BE2C (cell line): Measurements from ENCODE around the gene MTFMT.
A peak's percentile ranks its signal among the peaks of the same experiment; 100 is the strongest.
"Not testable (repeated sequence)": the region's sequence is repeated elsewhere in the genome, so short reads cannot be mapped to it uniquely, and the experiment has no call there.

Experiments used
- DNase-seq: peaks from one replicate; pipeline ENCODE4 v3.0.0-alpha.2; 2020
- H3K27me3 ChIP-seq: fragments of 250-450 bp; sonication (Bioruptor Pico); 2 replicates; pipeline ENCODE4 v1.5.1; 2020; ENCODE audit warnings: mild to moderate bottlenecking
- H3K36me3 ChIP-seq: fragments of 250-450 bp; sonication (Bioruptor Pico); 2 replicates; pipeline ENCODE4 v1.5.1; 2020; ENCODE audit warnings: mild to moderate bottlenecking
- H3K4me1 ChIP-seq: fragments of 250-450 bp; sonication (Bioruptor Pico); 2 replicates; pipeline ENCODE4 v1.5.1; 2020
- H3K4me3 ChIP-seq: 2 replicates; pipeline ENCODE4 v1.5.1; 2011; ENCODE audit warnings: low read depth, low read length
- H3K9me3 ChIP-seq: fragments of 250-450 bp; sonication (Bioruptor Pico); 2 replicates; pipeline ENCODE4 v1.5.1; 2020
- CTCF ChIP-seq: IDR thresholded peaks from 2 replicates; pipeline ENCODE4 v1.5.1; 2012; ENCODE audit warnings: mild to moderate bottlenecking, low read depth, low read length

Gene MTFMT

DNA sequence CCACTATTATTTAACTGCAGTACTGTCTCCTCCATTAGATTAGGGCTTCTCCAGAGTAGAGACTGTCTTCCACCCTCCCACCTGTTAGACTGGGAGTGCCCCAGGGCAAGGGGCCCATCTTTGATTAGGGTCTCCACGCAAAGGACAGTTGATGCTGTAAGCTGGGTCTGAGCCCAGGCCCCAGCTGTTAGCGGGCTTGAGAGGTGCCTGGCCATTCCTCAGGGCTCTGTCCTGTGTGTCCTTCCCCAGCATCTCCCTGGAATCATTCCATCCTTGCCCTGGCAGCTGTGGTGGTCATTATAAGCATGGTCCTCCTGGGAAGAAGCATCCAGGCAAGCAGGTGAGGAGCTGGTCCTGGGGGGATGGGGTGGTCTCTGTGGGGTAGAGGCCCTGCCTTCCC, 21.8 kb upstream of the MTFMT start:
- H3K36me3 ChIP-seq = no peaks in the 10 kb centered on the region
- H3K9me3 ChIP-seq = no peaks in the 10 kb centered on the region
- TF ChIP-seq CTCF = no peak
- no peak for DNase-seq
- no peak overlapping the region for H3K4me3 ChIP-seq
- no peaks in the 10 kb centered on the region for H3K27me3 ChIP-seq
- H3K4me1 ChIP-seq = peaks cover 11% of the 10 kb centered on the region

- H3K36me3 ChIP-seq = no peaks in the 10 kb centered on the region
- no peak overlapping the region for H3K4me3 ChIP-seq
- H3K4me1 ChIP-seq = peaks cover 15% of the 10 kb centered on the region
- no peaks in the 10 kb centered on the region for H3K27me3 ChIP-seq
- no peak for DNase-seq
- no peak for TF ChIP-seq CTCF
- H3K9me3 ChIP-seq = no peaks in the 10 kb centered on the region
These were observed 20.8 kb upstream of the MTFMT start for GRCh38 chr15:65050270-65050669.

- no peaks in the 10 kb centered on the region for H3K36me3 ChIP-seq
- peaks cover 13% of the 10 kb centered on the region for H3K4me1 ChIP-seq
- peak overlapping the region; percentile 50 for H3K4me3 ChIP-seq
- no peak for TF ChIP-seq CTCF
- H3K9me3 ChIP-seq = no peaks in the 10 kb centered on the region
- DNase-seq = peak; percentile 99
- H3K27me3 ChIP-seq = no peaks in the 10 kb centered on the region
These were observed 20.0 kb upstream of the MTFMT start for GRCh38 chr15:65049418-65049840.

- Histone ChIP-seq H3K4me3 (no peak overlapping the region), H3K27me3 (no peaks in the 10 kb centered on the region), H3K36me3 (no peaks in the 10 kb centered on the region), H3K9me3 (no peaks in the 10 kb centered on the region), H3K4me1 (peaks cover 11% of the 10 kb centered on the region)
- no peak for TF ChIP-seq CTCF
- DNase-seq = no peak
These were observed 18.8 kb upstream of the MTFMT start for GRCh38 chr15:65048241-65048640.

DNA sequence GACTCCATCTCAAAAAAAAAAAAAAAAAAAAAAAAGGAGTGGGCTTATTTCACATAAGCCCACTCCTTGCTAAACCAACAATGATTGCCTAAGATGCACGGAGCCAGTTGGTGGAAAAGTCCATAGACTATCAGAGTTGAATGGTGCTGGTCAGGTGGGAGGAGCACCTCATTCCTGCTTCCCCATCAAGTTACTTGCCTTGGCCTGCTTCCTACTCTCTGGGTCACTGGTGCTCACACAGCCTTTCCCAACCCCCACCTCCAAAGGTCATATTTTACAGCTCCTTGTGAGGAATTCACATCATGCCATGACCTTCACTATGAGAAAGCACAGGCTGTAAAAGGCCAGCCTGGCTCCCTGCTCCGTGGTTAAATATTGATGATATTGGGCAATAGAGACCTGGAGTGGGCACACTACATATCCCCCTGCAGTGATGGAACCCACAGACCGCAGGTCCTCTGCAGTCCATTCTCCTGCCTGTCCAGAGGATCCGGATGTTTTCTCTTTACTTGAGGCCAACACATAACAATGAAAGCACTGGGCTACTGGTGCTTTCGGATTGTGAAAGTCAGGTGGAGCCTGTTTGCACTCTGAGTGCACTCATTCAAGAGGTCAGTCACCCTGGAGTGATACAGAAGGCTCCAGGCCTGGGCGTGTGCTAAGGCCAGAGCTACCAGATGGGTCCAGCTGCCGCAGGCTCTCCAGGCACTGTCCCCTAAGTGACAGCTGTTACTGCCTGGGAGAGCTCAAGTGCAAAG, 15.5 kb upstream of the MTFMT start, which contains the start of gene SLC51B:
TSS of gene SLC51B (plus strand) at position 664 of the 758 bp plus-strand sequence. CDS start 4,618 bp downstream, outside the sequence.
- Histone ChIP-seq H3K27me3 (no peaks in the 10 kb centered on the region), H3K4me1 (peaks cover 7% of the 10 kb centered on the region), H3K4me3 (no peak within 1 kb of the TSS), H3K36me3 (no peaks in the 10 kb centered on the region), H3K9me3 (no peaks in the 10 kb centered on the region)
- no peak for TF ChIP-seq CTCF
- peak; percentile 61 for DNase-seq

DNA sequence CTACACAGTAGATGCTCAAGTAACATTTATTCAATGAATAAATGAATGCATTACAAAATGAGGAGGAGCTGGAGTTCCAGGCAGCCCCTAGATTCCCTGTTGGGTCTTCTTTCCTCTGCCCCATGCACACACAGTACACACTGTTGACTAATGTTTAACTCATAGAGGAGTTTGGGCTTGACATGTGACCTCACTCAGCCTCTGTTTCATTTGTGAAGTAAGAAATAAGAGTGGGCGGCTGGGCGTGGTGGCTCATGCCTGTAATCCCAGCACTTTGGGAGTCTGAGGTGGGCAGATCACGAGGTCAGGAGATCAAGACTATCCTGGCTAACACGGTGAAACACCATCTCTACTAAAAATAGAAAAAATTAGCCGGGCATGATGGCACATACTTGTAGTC, 14.8 kb upstream of the MTFMT start:
- H3K27me3 ChIP-seq, H3K4me3 ChIP-seq, H3K4me1 ChIP-seq, DNase-seq, H3K36me3 ChIP-seq, H3K9me3 ChIP-seq: not testable (repeated sequence)
